ENCODE data around the gene NRG2.

NRG2 gene

GRCh38 chr5:140083650-140084049 lies 40.6 kb upstream of the NRG2 start:
- Histone ChIP-seq H3K27me3 (ENCODE audit: low read length) (no peaks in the 10 kb centered on the region), H3F3A (ENCODE audit: insufficient read depth) (no peaks in the 10 kb centered on the region), H2AFZ (ENCODE audit: low read depth, low read length, severe bottlenecking) (no peak overlapping the region), H3K9ac (ENCODE audit: low read length) (no peak overlapping the region), H3K36me3 (ENCODE audit: low read length) (no peaks in the 10 kb centered on the region), H3K27ac (ENCODE audit: low read depth, low read length) (no peak overlapping the region), H3K79me2 (ENCODE audit: insufficient read depth, low read length) (no peaks in the 10 kb centered on the region), H3K4me3 (ENCODE audit: insufficient read depth, low read length, poor library complexity, severe bottlenecking) (no peak overlapping the region), H3K4me2 (ENCODE audit: low read depth, low read length, poor library complexity, severe bottlenecking) (no peak overlapping the region), H3K9me2 (replicated peaks; ENCODE audit: insufficient read depth, low read length) (no peaks in the 10 kb centered on the region), H3K9me3 (ENCODE audit: insufficient read depth, low read length) (no peaks in the 10 kb centered on the region), H4K20me1 (ENCODE audit: low read depth, low read length) (no peaks in the 10 kb centered on the region)
- no peak for TF ChIP-seq CTCF (IDR thresholded peaks at IDR 0.05; ENCODE audit: insufficient read depth, low read length, poor library complexity, severe bottlenecking)
- TF ChIP-seq EZH2phosphoT487 (conservative IDR thresholded peaks at IDR 0.05; ENCODE audit: low read length): no peak

GRCh38 chr5:140083120-140083519 lies 40.0 kb upstream of the NRG2 start:
- H3K36me3 ChIP-seq (ENCODE audit: low read length): no peaks in the 10 kb centered on the region
- H3K9me2 ChIP-seq (replicated peaks; ENCODE audit: insufficient read depth, low read length): no peaks in the 10 kb centered on the region
- TF ChIP-seq CTCF (IDR thresholded peaks at IDR 0.05; ENCODE audit: insufficient read depth, low read length, poor library complexity, severe bottlenecking): no peak
- TF ChIP-seq EZH2phosphoT487 (conservative IDR thresholded peaks at IDR 0.05; ENCODE audit: low read length): no peak
- no peak overlapping the region for H3K4me3 ChIP-seq (ENCODE audit: insufficient read depth, low read length, poor library complexity, severe bottlenecking)
- H3F3A ChIP-seq (ENCODE audit: insufficient read depth): no peaks in the 10 kb centered on the region
- no peaks in the 10 kb centered on the region for H4K20me1 ChIP-seq (ENCODE audit: low read depth, low read length)
- H3K9me3 ChIP-seq (ENCODE audit: insufficient read depth, low read length): no peaks in the 10 kb centered on the region
- no peaks in the 10 kb centered on the region for H3K27me3 ChIP-seq (ENCODE audit: low read length)
- no peak overlapping the region for H2AFZ ChIP-seq (ENCODE audit: low read depth, low read length, severe bottlenecking)
- H3K27ac ChIP-seq (ENCODE audit: low read depth, low read length): no peak overlapping the region
- H3K4me2 ChIP-seq (ENCODE audit: low read depth, low read length, poor library complexity, severe bottlenecking): no peak overlapping the region
- H3K79me2 ChIP-seq (ENCODE audit: insufficient read depth, low read length): no peaks in the 10 kb centered on the region
- H3K9ac ChIP-seq (ENCODE audit: low read length): no peak overlapping the region

- Histone ChIP-seq H3K27me3 (ENCODE audit: low read length) (no peaks in the 10 kb centered on the region), H3K27ac (ENCODE audit: low read depth, low read length) (no peak overlapping the region), H3K9ac (ENCODE audit: low read length) (no peak overlapping the region), H3K79me2 (ENCODE audit: insufficient read depth, low read length) (no peaks in the 10 kb centered on the region), H3K4me3 (ENCODE audit: insufficient read depth, low read length, poor library complexity, severe bottlenecking) (no peak overlapping the region), H2AFZ (ENCODE audit: low read depth, low read length, severe bottlenecking) (no peak overlapping the region), H3K36me3 (ENCODE audit: low read length) (no peaks in the 10 kb centered on the region), H4K20me1 (ENCODE audit: low read depth, low read length) (no peaks in the 10 kb centered on the region), H3K9me3 (ENCODE audit: insufficient read depth, low read length) (no peaks in the 10 kb centered on the region), H3K9me2 (replicated peaks; ENCODE audit: insufficient read depth, low read length) (no peaks in the 10 kb centered on the region), H3F3A (ENCODE audit: insufficient read depth) (no peaks in the 10 kb centered on the region), H3K4me2 (ENCODE audit: low read depth, low read length, poor library complexity, severe bottlenecking) (no peak overlapping the region)
- no peak for TF ChIP-seq CTCF (IDR thresholded peaks at IDR 0.05; ENCODE audit: insufficient read depth, low read length, poor library complexity, severe bottlenecking)
- TF ChIP-seq EZH2phosphoT487 (conservative IDR thresholded peaks at IDR 0.05; ENCODE audit: low read length): no peak
Measured at GRCh38 chr5:140076788-140077187, 33.7 kb upstream of the NRG2 start.
